Liver (tissue), 9 donors: ENCODE data around the gene CAV1. TPM values are rescaled to one million over a fixed set of nuclear protein-coding genes. Genes with fewer than 3 reads are reported as not detected.

Experiments
- DNase-seq: peaks from one replicate; pipeline ENCODE4 v3.0.0-alpha.2; 2017; ENCODE audit warnings: low spot score
- H3K27ac ChIP-seq, 2 donors: one replicate each; pipeline ENCODE4 v1.7.0; 2013; ENCODE audit warnings: inconsistent platforms in 2 of 2, low read length in 2 of 2, control low read depth in 1 of 2, low read depth in 1 of 2, mild to moderate bottlenecking in 1 of 2
- H3K27me3 ChIP-seq, 4 donors: one replicate each; pipeline versions ENCODE4 v1.6.1 to v1.7.0; 2013; ENCODE audit warnings: low read length in 3 of 4, inconsistent platforms in 1 of 4, mild to moderate bottlenecking in 1 of 4, moderate library complexity in 1 of 4; ENCODE audit not compliant: control insufficient read depth in 4 of 4, insufficient read depth in 4 of 4
- H3K36me3 ChIP-seq, 4 donors: one replicate each; pipeline versions ENCODE4 v1.6.1 to v1.7.0; 2013; ENCODE audit warnings: low read length in 3 of 4, mild to moderate bottlenecking in 3 of 4, low read depth in 1 of 4, moderate library complexity in 1 of 4; ENCODE audit not compliant: control insufficient read depth in 4 of 4, insufficient read depth in 3 of 4
- H3K4me1 ChIP-seq, 4 donors: one replicate each; pipeline versions ENCODE4 v1.6.1 to v1.7.0; 2013; ENCODE audit warnings: low read length in 3 of 4, mild to moderate bottlenecking in 3 of 4, moderate library complexity in 1 of 4; ENCODE audit not compliant: control insufficient read depth in 4 of 4, insufficient read depth in 4 of 4
- H3K4me3 ChIP-seq, 3 donors: one replicate each; pipeline versions ENCODE4 v1.6.1 to v1.7.0; 2013; ENCODE audit warnings: low read length in 3 of 3, control low read depth in 1 of 3, low read depth in 1 of 3, mild to moderate bottlenecking in 1 of 3
- H3K9ac ChIP-seq, 2 donors: one replicate each; pipeline ENCODE4 v1.7.0; 2013; ENCODE audit warnings: low read length in 2 of 2, mild to moderate bottlenecking in 2 of 2, moderate library complexity in 2 of 2, control low read depth in 1 of 2, low read depth in 1 of 2
- H3K9me3 ChIP-seq, 4 donors: one replicate each; pipeline versions ENCODE4 v1.6.1 to v1.7.0; 2013; ENCODE audit warnings: low read length in 3 of 4; ENCODE audit not compliant: control insufficient read depth in 4 of 4
- EGR1 ChIP-seq, 2 donors: IDR thresholded peaks; 2 replicates each; pipeline ENCODE4 v1.6.1; 2016 to 2018; ENCODE audit warnings: antibody characterized with exemption in 2 of 2, low read depth in 2 of 2
- FOXA1 ChIP-seq: IDR thresholded peaks from 2 replicates; pipeline ENCODE4 v1.6.1; 2016; ENCODE audit warnings: antibody characterized with exemption
- FOXA2 ChIP-seq: IDR thresholded peaks from 2 replicates; pipeline ENCODE4 v1.6.1; 2016; ENCODE audit warnings: antibody characterized with exemption
- GABPA ChIP-seq, 2 donors: IDR thresholded peaks in 1 of 2; conservative IDR thresholded peaks in 1 of 2; 2 replicates each; pipeline ENCODE4 v1.6.1; 2016; ENCODE audit warnings: antibody characterized with exemption in 2 of 2, mild to moderate bottlenecking in 1 of 2, moderate library complexity in 1 of 2
- HNF4A ChIP-seq, 2 donors: conservative IDR thresholded peaks; 2 replicates each; pipeline ENCODE4 v1.6.1; 2016; ENCODE audit warnings: antibody characterized with exemption in 2 of 2, mild to moderate bottlenecking in 2 of 2
- HNF4G ChIP-seq: IDR thresholded peaks from 2 replicates; pipeline ENCODE4 v1.6.1; 2016; ENCODE audit warnings: antibody characterized with exemption
- JUND ChIP-seq, 2 donors: IDR thresholded peaks; 2 replicates each; pipeline ENCODE4 v1.6.1; 2016; ENCODE audit warnings: antibody characterized with exemption in 2 of 2
- MAX ChIP-seq: IDR thresholded peaks from 2 replicates; pipeline ENCODE4 v1.6.1; 2016; ENCODE audit warnings: antibody characterized with exemption
- NR2F2 ChIP-seq: IDR thresholded peaks from 2 replicates; pipeline ENCODE4 v1.6.1; 2016; ENCODE audit warnings: antibody characterized with exemption
- RAD21 ChIP-seq, 2 donors: IDR thresholded peaks; 2 replicates each; pipeline ENCODE4 v1.6.1; 2016; ENCODE audit warnings: antibody characterized with exemption in 2 of 2, mild to moderate bottlenecking in 2 of 2
- REST ChIP-seq: IDR thresholded peaks from 2 replicates; pipeline ENCODE4 v1.6.1; 2016; ENCODE audit warnings: antibody characterized with exemption, mild to moderate bottlenecking
- RXRA ChIP-seq, 2 donors: IDR thresholded peaks; 2 replicates each; pipeline ENCODE4 v1.6.1; 2017 to 2018; ENCODE audit warnings: antibody characterized with exemption in 2 of 2, mild to moderate bottlenecking in 1 of 2
- SP1 ChIP-seq: IDR thresholded peaks from 2 replicates; pipeline ENCODE4 v1.6.1; 2018; ENCODE audit warnings: antibody characterized with exemption, mild to moderate bottlenecking
- TAF1 ChIP-seq: conservative IDR thresholded peaks from 2 replicates; pipeline ENCODE4 v1.6.1; 2016; ENCODE audit warnings: antibody characterized with exemption, mild to moderate bottlenecking
- YY1 ChIP-seq: IDR thresholded peaks from 2 replicates; pipeline ENCODE4 v1.6.1; 2016; ENCODE audit warnings: antibody characterized with exemption, mild to moderate bottlenecking
- ZBTB33 ChIP-seq: IDR thresholded peaks from 2 replicates; pipeline ENCODE4 v1.6.1; 2016; ENCODE audit warnings: antibody characterized with exemption
- WGBS: extraction: QIAGEN DNeasy Blood & Tissue Kit; methylation state at CpG from one replicate; pipeline ENCODE4 v1.1.7; 2013; 5-methylcytosine and 5-hydroxymethylcytosine counted together
- polyA plus RNA-seq, 2 donors: library from polyadenylated mRNA; stranded (reverse) in 1 of 2; unstranded in 1 of 2; fragments of 200-250 nt in 1 of 2; fragments of >200 nt in 1 of 2; fragmentation: Nextera tagmentation in 1 of 2; extraction: Ambion mirVana in 1 of 2; gene quantifications; one replicate each; pipeline versions ENCODE4 v1.2.1 to v1.2.3, GENCODE V29; 2013 to 2015
- total RNA-seq, 2 donors: library from RNA; depleted of rRNA; stranded (reverse); fragments of >200 nt; gene quantifications; one replicate each; pipeline ENCODE4 v1.2.3, GENCODE V29; 2014
- TF ChIP-seq, protein P1 (sequence below): fragments of 150-350 bp; IDR thresholded peaks from 2 replicates; pipeline ENCODE4 v1.5.1; 2017; ENCODE audit warnings: improper control_type of control experiment, low read depth, low read length; ENCODE audit not compliant: missing input control
- TF ChIP-seq, protein P2 (sequence below): IDR thresholded peaks from 2 replicates; pipeline ENCODE4 v1.6.1; 2016; ENCODE audit warnings: antibody characterized with exemption
- donor health status: healthy.
- donor health status: healthy.
- donor health status: healthy.
- donor health status: healthy.
- donor health status: healthy.

The CAV1 gene
- total and polyA plus RNA-seq, 4 donors = 9.9 to 13.4 (median 11.6) TPM

DNA sequence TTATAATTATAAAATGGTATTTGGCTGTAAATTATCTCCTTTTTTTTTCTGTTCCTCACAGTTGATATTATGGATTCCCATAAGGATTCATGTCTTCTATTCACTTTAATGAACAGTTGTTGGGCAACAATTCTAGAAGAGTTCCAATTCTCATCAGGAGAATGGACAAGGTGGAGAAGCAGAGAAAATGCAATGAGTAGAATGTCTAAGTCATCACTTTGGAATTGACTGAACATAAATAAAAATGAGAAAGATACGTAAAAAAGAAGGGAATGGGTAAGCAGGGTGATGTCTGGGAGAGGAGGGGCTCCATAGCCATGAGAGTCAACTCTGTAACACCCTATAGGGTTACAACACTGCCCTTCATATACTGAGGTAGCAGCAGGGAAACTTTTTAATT, 27.1 kb upstream of the CAV1 start:
- no peaks in the 10 kb centered on the region for H3K9me3 ChIP-seq

More for the DNA sequence above, 27.1 kb upstream of the CAV1 start:
- Histone ChIP-seq H3K9ac (no peak overlapping the region), H3K27me3 (no peaks in the 10 kb centered on the region), H3K27ac (no peak overlapping the region), H3K4me1 (peaks cover 0 to 28% (median 13%) of the 10 kb centered on the region in 4 donors), H3K4me3 (no peak overlapping the region), H3K36me3 (no peaks in the 10 kb centered on the region)
- no peak for DNase-seq
- no peak for TF ChIP-seq TAF1
- no peak for TF ChIP-seq NR2F2
- TF ChIP-seq FOXA2 = no peak
- no peak for TF ChIP-seq HNF4A (conservative IDR thresholded peaks at IDR 0.05)
- TF ChIP-seq FOXA1 = no peak
- no peak for TF ChIP-seq GABPA (IDR thresholded peaks at IDR 0.05 in 1 of 2, conservative IDR thresholded peaks at IDR 0.05 in 1 of 2)
- no peak for TF ChIP-seq HNF4G
- no peak for TF ChIP-seq MAX
- TF ChIP-seq, protein P1, sequence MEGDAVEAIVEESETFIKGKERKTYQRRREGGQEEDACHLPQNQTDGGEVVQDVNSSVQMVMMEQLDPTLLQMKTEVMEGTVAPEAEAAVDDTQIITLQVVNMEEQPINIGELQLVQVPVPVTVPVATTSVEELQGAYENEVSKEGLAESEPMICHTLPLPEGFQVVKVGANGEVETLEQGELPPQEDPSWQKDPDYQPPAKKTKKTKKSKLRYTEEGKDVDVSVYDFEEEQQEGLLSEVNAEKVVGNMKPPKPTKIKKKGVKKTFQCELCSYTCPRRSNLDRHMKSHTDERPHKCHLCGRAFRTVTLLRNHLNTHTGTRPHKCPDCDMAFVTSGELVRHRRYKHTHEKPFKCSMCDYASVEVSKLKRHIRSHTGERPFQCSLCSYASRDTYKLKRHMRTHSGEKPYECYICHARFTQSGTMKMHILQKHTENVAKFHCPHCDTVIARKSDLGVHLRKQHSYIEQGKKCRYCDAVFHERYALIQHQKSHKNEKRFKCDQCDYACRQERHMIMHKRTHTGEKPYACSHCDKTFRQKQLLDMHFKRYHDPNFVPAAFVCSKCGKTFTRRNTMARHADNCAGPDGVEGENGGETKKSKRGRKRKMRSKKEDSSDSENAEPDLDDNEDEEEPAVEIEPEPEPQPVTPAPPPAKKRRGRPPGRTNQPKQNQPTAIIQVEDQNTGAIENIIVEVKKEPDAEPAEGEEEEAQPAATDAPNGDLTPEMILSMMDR = no peak
- TF ChIP-seq RXRA (IDR thresholded peaks at IDR 0.05) = no peak
- no peak for TF ChIP-seq ZBTB33
- TF ChIP-seq, protein P2, sequence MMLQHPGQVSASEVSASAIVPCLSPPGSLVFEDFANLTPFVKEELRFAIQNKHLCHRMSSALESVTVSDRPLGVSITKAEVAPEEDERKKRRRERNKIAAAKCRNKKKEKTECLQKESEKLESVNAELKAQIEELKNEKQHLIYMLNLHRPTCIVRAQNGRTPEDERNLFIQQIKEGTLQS = no peak
- no peak for TF ChIP-seq JUND (IDR thresholded peaks at IDR 0.05)
- no peak for TF ChIP-seq EGR1 (IDR thresholded peaks at IDR 0.05; ENCODE audit: low read depth in 2 of 2)
- no peak for TF ChIP-seq RAD21 (IDR thresholded peaks at IDR 0.05)
- no peak for TF ChIP-seq SP1
- TF ChIP-seq YY1 = no peak
- no peak for TF ChIP-seq REST
- WGBS = 98% methylated on average over 1 of the region's 1 CpG
